Fibroblast of lung (primary cell): ENCODE data around the gene SLC45A1. TPM values are rescaled to one million over a fixed set of nuclear protein-coding genes. Genes with fewer than 3 reads are reported as not detected.
A peak's percentile ranks its signal among the peaks of the same experiment; 100 is the strongest.

Source experiments
- DNase-seq, 2 donors: peaks; one replicate each; pipeline versions ENCODE4 v3.0.0 to v3.0.0-alpha.2; 2010; ENCODE audit warnings: low read depth in 2 of 2
- H2AFZ ChIP-seq: 2 replicates; pipeline ENCODE4 v1.5.1; 2012; ENCODE audit warnings: low read length, control low read depth, inconsistent platforms
- H3K27ac ChIP-seq: 2 replicates; pipeline ENCODE4 v1.5.1; 2011; ENCODE audit warnings: low read length, control low read depth; ENCODE audit not compliant: insufficient read depth
- H3K27me3 ChIP-seq: 2 replicates; pipeline ENCODE4 v1.5.1; 2011; ENCODE audit warnings: mild to moderate bottlenecking, low read length; ENCODE audit not compliant: control insufficient read depth, insufficient read depth
- H3K36me3 ChIP-seq: 2 replicates; pipeline ENCODE4 v1.5.1; 2011; ENCODE audit warnings: low read length; ENCODE audit not compliant: control insufficient read depth, insufficient read depth
- H3K4me1 ChIP-seq: 2 replicates; pipeline ENCODE4 v1.5.1; 2011; ENCODE audit warnings: low read length; ENCODE audit not compliant: control insufficient read depth, insufficient read depth; ENCODE audit errors: extremely low read depth
- H3K4me2 ChIP-seq: 2 replicates; pipeline ENCODE4 v1.5.1; 2011; ENCODE audit warnings: low read length, control low read depth; ENCODE audit not compliant: insufficient read depth; ENCODE audit errors: extremely low read depth
- H3K4me3 ChIP-seq, 4 experiments: fragments of 200-600 bp in 1 of 4; sonication (generic) in 1 of 4; replicated peaks in 1 of 4; 2 replicates each; pipeline ENCODE4 v1.5.1; 2011 to 2016; ENCODE audit warnings: low read length in 4 of 4, low read depth in 3 of 4, mild to moderate bottlenecking in 3 of 4, control low read depth in 2 of 4, inconsistent platforms in 1 of 4, mixed read lengths in 1 of 4; ENCODE audit not compliant: insufficient read depth in 1 of 4; ENCODE audit errors: control extremely low read depth in 1 of 4
- H3K79me2 ChIP-seq: 2 replicates; pipeline ENCODE4 v1.5.1; 2012; ENCODE audit warnings: mild to moderate bottlenecking, low read length, inconsistent platforms; ENCODE audit not compliant: control insufficient read depth, insufficient read depth
- H3K9ac ChIP-seq: 2 replicates; pipeline ENCODE4 v1.5.1; 2011; ENCODE audit warnings: mild to moderate bottlenecking, low read length, control low read depth; ENCODE audit not compliant: insufficient read depth
- H3K9me3 ChIP-seq: 2 replicates; pipeline ENCODE4 v1.5.1; 2012; ENCODE audit warnings: low read depth, low read length; ENCODE audit not compliant: control insufficient read depth, insufficient read depth
- H4K20me1 ChIP-seq: 2 replicates; pipeline ENCODE4 v1.5.1; 2011; ENCODE audit warnings: low read length; ENCODE audit not compliant: control insufficient read depth, insufficient read depth; ENCODE audit errors: extremely low read depth
- EZH2 ChIP-seq: IDR thresholded peaks from 2 replicates; pipeline ENCODE4 v1.5.1; 2012; ENCODE audit warnings: low read length, control low read depth, mild to moderate bottlenecking; ENCODE audit errors: missing control alignments
- polyA plus RNA-seq, 2 donors: library from polyadenylated mRNA; depleted of rRNA in 1 of 2; stranded (reverse) in 1 of 2; unstranded in 1 of 2; fragments of >200 nt; gene quantifications; 2 replicates each; pipeline ENCODE4 v1.2.1, GENCODE V29; 2011 to 2012; ENCODE audit warnings: missing spikeins in 1 of 2
- total RNA-seq: library from RNA; depleted of rRNA; stranded (reverse); fragments of >200 nt; gene quantifications from 2 replicates; pipeline ENCODE4 v1.2.1, GENCODE V29; 2014
- TF ChIP-seq, protein P1 (sequence below), 2 donors: IDR thresholded peaks in 1 of 2; conservative IDR thresholded peaks in 1 of 2; 1 replicate in 1 of 2; 2 replicates in 1 of 2; pipeline ENCODE4 v1.5.1; 2011 to 2012; ENCODE audit warnings: low read length in 2 of 2, control low read depth in 1 of 2, inconsistent platforms in 1 of 2, low read depth in 1 of 2, mild to moderate bottlenecking in 1 of 2

SLC45A1 gene
- total and polyA plus RNA-seq, 2 donors (not counting 1 experiment from before 2014, with no cell fraction given): 2.1 to 2.6 TPM

DNA sequence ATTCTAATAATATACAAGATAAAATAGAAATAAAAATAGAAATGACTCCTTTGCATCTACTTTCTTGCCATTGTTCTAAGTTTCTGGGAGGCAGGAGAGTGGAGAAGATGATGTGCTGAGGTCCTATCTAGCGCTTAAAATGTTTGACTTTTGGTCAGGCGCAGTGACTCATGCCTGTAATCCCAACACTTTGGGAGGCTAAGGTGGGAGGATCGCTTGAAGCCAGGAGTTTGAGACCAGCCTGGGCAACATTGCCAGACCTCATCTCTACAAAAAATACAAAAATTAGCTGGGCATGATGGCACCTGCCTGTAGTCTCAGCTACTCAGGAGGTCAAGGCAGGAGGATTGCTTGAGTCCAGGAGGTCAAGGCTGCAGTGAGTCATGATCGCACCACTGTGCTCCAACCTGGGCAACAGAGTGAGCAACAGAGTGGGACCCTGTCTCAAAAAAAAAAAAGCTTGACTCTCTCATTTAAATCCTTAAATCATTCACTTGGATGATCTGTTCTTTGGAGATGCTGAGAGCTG is 24.2 kb upstream of the SLC45A1 start:
- H3K4me1 ChIP-seq: no peaks in the 10 kb centered on the region
- no peak overlapping the region for H3K4me3 ChIP-seq
- H3K9me3 ChIP-seq: no peaks in the 10 kb centered on the region
- H3K36me3 ChIP-seq: no peaks in the 10 kb centered on the region
- H3K79me2 ChIP-seq: no peaks in the 10 kb centered on the region
- TF ChIP-seq EZH2: no peak
- TF ChIP-seq, protein P1, sequence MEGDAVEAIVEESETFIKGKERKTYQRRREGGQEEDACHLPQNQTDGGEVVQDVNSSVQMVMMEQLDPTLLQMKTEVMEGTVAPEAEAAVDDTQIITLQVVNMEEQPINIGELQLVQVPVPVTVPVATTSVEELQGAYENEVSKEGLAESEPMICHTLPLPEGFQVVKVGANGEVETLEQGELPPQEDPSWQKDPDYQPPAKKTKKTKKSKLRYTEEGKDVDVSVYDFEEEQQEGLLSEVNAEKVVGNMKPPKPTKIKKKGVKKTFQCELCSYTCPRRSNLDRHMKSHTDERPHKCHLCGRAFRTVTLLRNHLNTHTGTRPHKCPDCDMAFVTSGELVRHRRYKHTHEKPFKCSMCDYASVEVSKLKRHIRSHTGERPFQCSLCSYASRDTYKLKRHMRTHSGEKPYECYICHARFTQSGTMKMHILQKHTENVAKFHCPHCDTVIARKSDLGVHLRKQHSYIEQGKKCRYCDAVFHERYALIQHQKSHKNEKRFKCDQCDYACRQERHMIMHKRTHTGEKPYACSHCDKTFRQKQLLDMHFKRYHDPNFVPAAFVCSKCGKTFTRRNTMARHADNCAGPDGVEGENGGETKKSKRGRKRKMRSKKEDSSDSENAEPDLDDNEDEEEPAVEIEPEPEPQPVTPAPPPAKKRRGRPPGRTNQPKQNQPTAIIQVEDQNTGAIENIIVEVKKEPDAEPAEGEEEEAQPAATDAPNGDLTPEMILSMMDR (conservative IDR thresholded peaks at IDR 0.05 in 1 of 2, IDR thresholded peaks at IDR 0.05 in 1 of 2; ENCODE audit: low read depth in 1 of 2, low read length in 2 of 2): no peak
- H3K27me3 ChIP-seq: no peaks in the 10 kb centered on the region
- H4K20me1 ChIP-seq: no peaks in the 10 kb centered on the region
- no peak overlapping the region for H3K27ac ChIP-seq
- H3K9ac ChIP-seq: no peak overlapping the region
- H3K4me2 ChIP-seq: peak overlapping the region; percentile 23
- DNase-seq: no peak
- H2AFZ ChIP-seq: no peak overlapping the region

DNA sequence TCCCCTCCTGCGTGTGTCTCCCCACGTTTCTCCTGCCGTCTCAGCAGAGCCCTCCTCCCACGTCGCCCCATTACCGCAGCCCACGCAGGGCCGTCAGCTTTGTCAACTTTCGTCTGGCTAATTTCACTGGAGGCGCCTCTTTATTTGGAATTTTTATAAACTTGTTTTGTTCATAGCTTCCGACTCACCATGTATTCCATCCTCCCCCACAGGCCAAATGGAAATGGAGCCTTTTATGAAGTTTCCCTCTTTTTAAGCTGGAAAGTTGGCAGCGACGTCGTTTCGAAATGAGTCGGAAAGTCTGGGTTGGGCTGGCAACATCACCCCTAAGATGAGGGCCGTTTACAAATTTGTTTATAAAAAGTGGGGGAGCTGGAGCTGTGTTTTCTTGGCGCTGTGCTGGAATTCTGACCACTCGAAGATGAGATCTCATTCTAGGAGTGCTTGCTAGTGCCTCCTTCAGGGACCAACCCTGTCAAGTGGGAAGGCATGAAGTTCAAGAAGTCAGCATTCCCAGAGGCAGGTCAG is 23.7 kb upstream of the SLC45A1 start:
- Histone ChIP-seq H3K4me3 (no peak overlapping the region), H3K27me3 (no peaks in the 10 kb centered on the region), H4K20me1 (no peaks in the 10 kb centered on the region), H3K9ac (no peak overlapping the region), H3K27ac (no peak overlapping the region), H3K79me2 (no peaks in the 10 kb centered on the region), H3K9me3 (no peaks in the 10 kb centered on the region), H2AFZ (no peak overlapping the region), H3K4me1 (no peaks in the 10 kb centered on the region), H3K4me2 (peak overlapping the region; percentile 23), H3K36me3 (no peaks in the 10 kb centered on the region)
- DNase-seq: no peak
- TF ChIP-seq, protein P1 (conservative IDR thresholded peaks at IDR 0.05 in 1 of 2, IDR thresholded peaks at IDR 0.05 in 1 of 2; ENCODE audit: low read depth in 1 of 2, low read length in 2 of 2): no peak
- no peak for TF ChIP-seq EZH2

DNA sequence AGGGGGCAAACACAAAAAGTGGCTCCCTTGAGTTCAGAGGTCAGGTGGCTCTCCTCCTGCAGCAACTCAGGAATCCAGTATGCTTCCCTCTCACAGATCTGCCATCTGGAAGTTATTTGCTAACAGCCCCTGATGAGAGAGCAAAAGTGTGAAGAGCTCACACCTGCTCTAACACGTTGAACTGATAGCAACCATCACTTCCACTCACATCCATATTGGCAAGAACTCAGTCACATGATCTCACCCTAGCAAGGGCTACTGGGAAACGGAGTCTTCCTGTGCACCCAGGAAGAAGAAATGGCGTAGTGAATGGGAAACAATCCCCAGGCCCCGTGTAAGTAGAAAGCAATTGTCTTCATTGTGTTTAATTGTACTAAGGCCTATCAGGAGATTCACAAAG is 20.7 kb upstream of the SLC45A1 start:
- H3K9me3 ChIP-seq: no peaks in the 10 kb centered on the region
- no peaks in the 10 kb centered on the region for H3K4me1 ChIP-seq
- H3K4me2 ChIP-seq: no peak overlapping the region
- H3K27ac ChIP-seq: no peak overlapping the region
- H4K20me1 ChIP-seq: no peaks in the 10 kb centered on the region
- no peaks in the 10 kb centered on the region for H3K27me3 ChIP-seq
- TF ChIP-seq EZH2: no peak
- TF ChIP-seq, protein P1 (conservative IDR thresholded peaks at IDR 0.05 in 1 of 2, IDR thresholded peaks at IDR 0.05 in 1 of 2; ENCODE audit: low read depth in 1 of 2, low read length in 2 of 2): no peak
- H3K9ac ChIP-seq: no peak overlapping the region
- no peaks in the 10 kb centered on the region for H3K36me3 ChIP-seq
- H3K79me2 ChIP-seq: no peaks in the 10 kb centered on the region
- DNase-seq: no peak
- no peak overlapping the region for H3K4me3 ChIP-seq
- no peak overlapping the region for H2AFZ ChIP-seq
